ENCODE measurements around the gene HLCS. TPM values are rescaled to one million over a fixed set of nuclear protein-coding genes. Genes with fewer than 3 reads are reported as not detected.
A peak's percentile ranks its signal among the peaks of the same experiment; 100 is the strongest.

The HLCS gene
- total RNA-seq, 6 experiments from 2014 or later = 20.3 to 24.5 (median 22.2) TPM

DNA sequence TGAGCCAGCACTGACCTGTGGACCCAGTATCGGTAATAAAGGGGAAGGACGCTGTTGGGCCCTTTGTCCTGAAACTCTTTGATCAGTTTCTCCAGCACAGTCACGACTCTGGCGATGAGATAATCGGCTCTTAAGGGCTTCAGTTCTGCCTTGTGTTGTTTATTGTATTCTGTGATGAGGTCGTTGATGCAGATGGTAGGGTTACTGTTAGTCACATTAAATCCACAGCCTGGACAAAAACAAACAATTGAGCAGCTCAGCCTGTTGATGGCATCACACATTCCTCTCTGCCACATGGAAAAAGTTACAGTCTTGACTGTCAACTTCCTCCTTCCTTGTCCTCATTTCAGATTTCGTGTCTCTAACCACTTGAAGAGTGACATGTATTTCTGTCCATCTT is 209.9 kb downstream of the HLCS start:
- peak; percentile 25 for DNase-seq
- peaks cover 30% of the 10 kb centered on the region for H3K4me1 Mint-ChIP-seq (ENCODE audit: low read depth)
- H3K36me3 Mint-ChIP-seq (ENCODE audit: low read depth) = peaks cover 23% of the 10 kb centered on the region
- H3K9me3 Mint-ChIP-seq = no peaks in the 10 kb centered on the region
- H3K27ac Mint-ChIP-seq = no peak overlapping the region
- no peak overlapping the region for H3K4me3 Mint-ChIP-seq
- TF ChIP-seq, protein P1, sequence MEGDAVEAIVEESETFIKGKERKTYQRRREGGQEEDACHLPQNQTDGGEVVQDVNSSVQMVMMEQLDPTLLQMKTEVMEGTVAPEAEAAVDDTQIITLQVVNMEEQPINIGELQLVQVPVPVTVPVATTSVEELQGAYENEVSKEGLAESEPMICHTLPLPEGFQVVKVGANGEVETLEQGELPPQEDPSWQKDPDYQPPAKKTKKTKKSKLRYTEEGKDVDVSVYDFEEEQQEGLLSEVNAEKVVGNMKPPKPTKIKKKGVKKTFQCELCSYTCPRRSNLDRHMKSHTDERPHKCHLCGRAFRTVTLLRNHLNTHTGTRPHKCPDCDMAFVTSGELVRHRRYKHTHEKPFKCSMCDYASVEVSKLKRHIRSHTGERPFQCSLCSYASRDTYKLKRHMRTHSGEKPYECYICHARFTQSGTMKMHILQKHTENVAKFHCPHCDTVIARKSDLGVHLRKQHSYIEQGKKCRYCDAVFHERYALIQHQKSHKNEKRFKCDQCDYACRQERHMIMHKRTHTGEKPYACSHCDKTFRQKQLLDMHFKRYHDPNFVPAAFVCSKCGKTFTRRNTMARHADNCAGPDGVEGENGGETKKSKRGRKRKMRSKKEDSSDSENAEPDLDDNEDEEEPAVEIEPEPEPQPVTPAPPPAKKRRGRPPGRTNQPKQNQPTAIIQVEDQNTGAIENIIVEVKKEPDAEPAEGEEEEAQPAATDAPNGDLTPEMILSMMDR (IDR thresholded peaks at IDR 0.05) = no peak
- H3K27me3 Mint-ChIP-seq (ENCODE audit: insufficient read depth) = no peaks in the 10 kb centered on the region; the same call in 1 of the 2 replicates

DNA sequence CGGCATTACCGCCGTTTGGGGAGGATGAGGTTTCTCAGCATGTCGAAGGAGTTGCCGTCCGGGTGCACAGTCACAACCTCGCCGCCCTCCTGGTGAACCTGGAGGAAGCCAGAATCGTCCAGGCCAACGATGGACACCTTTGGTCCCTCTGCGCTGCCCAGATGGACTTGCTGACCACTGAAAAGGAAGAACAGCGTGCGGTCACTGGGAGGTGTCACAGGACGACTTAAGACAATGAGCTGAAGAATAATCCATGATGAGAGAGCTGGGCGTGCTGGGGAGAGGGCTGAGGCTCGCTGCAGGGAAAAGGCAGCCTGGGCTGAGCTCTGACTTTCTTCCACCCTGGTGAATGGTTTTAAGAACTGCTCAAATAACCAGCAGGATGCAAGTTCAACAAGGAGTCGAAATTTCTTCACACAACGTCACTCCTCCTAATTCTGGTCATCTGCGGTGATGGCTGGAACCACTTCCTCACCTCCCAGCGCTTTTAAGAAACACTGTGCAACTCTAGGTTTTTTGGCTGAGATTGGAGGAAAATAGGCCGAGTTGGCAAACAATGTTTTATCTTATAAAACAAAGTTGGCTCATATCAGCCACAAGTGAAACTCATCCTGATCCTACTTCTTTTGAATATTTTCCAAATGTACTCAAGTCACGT is 212.1 kb downstream of the HLCS start:
- peaks cover 1% of the 10 kb centered on the region; the same call in 1 of the 2 replicates for H3K27me3 Mint-ChIP-seq (ENCODE audit: insufficient read depth)
- H3K36me3 Mint-ChIP-seq (ENCODE audit: low read depth) = peaks cover 29% of the 10 kb centered on the region
- H3K4me3 Mint-ChIP-seq = no peak overlapping the region
- no peak overlapping the region for H3K27ac Mint-ChIP-seq
- TF ChIP-seq, protein P1 (IDR thresholded peaks at IDR 0.05) = peak; percentile 15; the same call in 1 of the 2 replicates
- no peak for DNase-seq
- H3K4me1 Mint-ChIP-seq (ENCODE audit: low read depth) = peaks cover 42% of the 10 kb centered on the region
- no peaks in the 10 kb centered on the region for H3K9me3 Mint-ChIP-seq

DNA sequence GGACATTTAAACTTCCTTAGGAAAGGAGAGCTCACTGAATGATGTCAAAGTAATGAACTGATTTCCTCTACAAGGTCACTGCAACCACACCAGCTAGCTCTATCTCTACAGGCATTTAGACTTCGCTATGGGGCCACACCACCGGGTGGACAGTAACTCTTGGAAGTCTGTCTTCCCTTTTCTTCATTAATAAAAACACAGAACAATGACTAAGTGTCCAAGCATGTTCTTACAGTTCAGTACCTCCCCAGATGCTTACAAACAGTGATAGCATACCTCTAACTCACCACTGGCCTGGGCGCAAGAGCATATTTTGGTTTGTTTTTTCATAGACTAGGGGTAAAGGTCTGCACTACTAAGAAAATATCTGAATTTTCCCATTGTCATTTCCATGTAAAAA is 212.9 kb downstream of the HLCS start:
- Mint-ChIP-seq H3K27me3 (ENCODE audit: insufficient read depth) (peaks cover 2% of the 10 kb centered on the region; the same call in 1 of the 2 replicates), H3K36me3 (ENCODE audit: low read depth) (peaks cover 29% of the 10 kb centered on the region), H3K9me3 (no peaks in the 10 kb centered on the region), H3K4me1 (ENCODE audit: low read depth) (peaks cover 43% of the 10 kb centered on the region), H3K27ac (peak overlapping the region; percentile 46), H3K4me3 (no peak overlapping the region)
- TF ChIP-seq, protein P1 (IDR thresholded peaks at IDR 0.05) = no peak
- DNase-seq = peak; percentile 42

DNA sequence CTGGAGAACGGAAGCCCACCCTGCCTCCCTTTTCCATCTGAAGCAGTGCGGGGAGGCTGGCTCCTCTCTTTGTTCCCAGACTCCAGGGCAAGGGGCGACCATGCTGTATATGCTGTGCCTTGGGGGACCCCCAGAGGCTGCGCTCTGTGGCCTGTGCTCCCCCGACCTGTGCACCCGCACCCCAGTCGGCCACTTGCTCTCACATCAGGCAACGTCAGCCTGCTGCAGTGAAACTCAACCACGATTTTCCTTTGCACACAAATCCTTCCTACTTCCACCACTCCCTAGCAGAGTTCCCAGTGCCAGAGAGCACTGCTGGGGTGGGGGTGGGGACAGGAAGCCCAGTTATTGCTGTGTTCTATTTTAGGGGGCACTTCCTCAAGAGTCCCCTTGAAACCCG is 215.1 kb downstream of the HLCS start:
- Mint-ChIP-seq H3K9me3 (no peaks in the 10 kb centered on the region), H3K4me3 (no peak overlapping the region), H3K27ac (no peak overlapping the region), H3K36me3 (ENCODE audit: low read depth) (peaks cover 24% of the 10 kb centered on the region), H3K27me3 (ENCODE audit: insufficient read depth) (peaks cover 2% of the 10 kb centered on the region; the same call in 1 of the 2 replicates), H3K4me1 (ENCODE audit: low read depth) (peaks cover 49% of the 10 kb centered on the region)
- TF ChIP-seq, protein P1 (IDR thresholded peaks at IDR 0.05) = no peak
- DNase-seq = no peak

DNA sequence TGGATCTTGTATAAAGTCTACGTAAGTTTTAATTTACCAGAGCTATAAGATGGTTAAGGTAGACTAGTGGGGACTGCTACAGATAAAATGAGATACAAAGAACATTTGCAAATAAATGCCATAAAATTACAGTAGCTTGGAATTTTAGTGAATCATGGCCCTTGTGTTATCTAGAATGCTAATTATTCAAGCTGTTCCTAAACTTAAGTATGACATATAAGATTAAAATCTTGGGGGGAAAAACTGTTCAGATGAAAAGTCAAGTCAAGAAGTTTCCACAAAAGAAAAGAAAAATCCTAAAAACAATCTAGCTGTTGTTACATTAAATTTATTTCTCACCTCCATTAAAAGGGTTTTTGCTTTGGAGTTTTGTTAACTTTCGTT is 215.9 kb downstream of the HLCS start:
- DNase-seq = no peak
- Mint-ChIP-seq H3K4me1 (ENCODE audit: low read depth) (peaks cover 49% of the 10 kb centered on the region), H3K27me3 (ENCODE audit: insufficient read depth) (peaks cover 2% of the 10 kb centered on the region), H3K36me3 (ENCODE audit: low read depth) (peaks cover 20% of the 10 kb centered on the region), H3K4me3 (no peak overlapping the region), H3K9me3 (no peaks in the 10 kb centered on the region), H3K27ac (no peak overlapping the region)
- TF ChIP-seq, protein P1 (IDR thresholded peaks at IDR 0.05) = no peak

All from HFFc6 (cell line).